GM21528 (cell line): ENCODE data around the gene PAQR8.

Source experiments
- ATAC-seq: cut with Tn5 transposase; IDR thresholded peaks from one replicate; pipeline ENCODE4 v1.9.1; 2021; ENCODE audit warnings: mild to moderate bottlenecking, moderate library complexity; ENCODE audit not compliant: unreplicated experiment, low FRiP score

Gene PAQR8

DNA sequence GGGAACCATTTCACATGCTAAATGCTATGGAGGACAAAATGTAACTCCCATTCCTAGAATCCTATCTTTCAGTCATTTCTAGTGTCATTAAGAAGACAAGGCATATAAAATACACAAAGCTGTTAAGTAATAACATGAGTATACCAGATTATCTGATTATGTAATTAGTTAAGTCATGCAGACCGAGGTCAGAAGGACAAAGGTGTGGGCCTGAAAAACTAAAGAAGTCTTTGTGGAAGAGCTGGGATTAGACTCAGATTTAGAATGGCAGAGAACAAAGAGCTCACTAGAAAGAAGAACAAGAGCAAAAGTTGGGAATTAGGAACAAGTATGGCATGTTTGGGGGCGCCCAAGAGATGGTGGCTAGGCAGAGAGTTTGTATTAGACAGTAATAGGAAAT lies 95.1 kb downstream of the PAQR8 start:
- no peak for ATAC-seq
